Measurements from ENCODE around the gene ASTE1. TPM values are rescaled to one million over a fixed set of nuclear protein-coding genes. Genes with fewer than 3 reads are reported as not detected.

The ASTE1 gene
- total RNA-seq, 1 experiment from 2014 or later = 9.7 TPM

DNA sequence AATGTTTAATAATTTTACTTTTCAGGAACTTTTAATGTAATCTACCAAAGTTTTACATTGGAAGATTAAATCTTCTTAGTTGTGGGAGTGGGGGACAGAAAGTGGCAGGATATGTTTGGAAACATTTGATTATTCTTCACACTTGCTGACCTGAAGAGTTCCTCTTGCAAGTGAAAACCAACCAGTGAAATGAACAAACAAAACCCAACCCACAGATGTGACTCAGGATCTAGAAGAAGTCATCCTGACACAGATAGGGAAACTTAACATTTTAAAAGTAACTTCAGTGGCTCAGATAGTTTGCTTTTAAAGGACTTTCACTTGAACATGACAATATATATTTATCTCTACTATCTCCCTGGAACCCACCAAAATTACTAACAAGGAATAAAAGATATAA lies 55.4 kb downstream of the ASTE1 start:
- Histone ChIP-seq H2AFZ (ENCODE audit: low read length) (no peak overlapping the region), H3K27ac (ENCODE audit: insufficient read length, low read depth, low read length) (no peak overlapping the region), H2BK12ac (ENCODE audit: insufficient read length, low read depth, low read length) (no peak overlapping the region), H3T11ph (ENCODE audit: low read length) (no peak overlapping the region), H3K9ac (ENCODE audit: extremely low read depth, insufficient read length, low read length) (no peak overlapping the region), H2BK120ac (ENCODE audit: low read depth, low read length, poor library complexity, severe bottlenecking) (no peak overlapping the region), H3K9me3 (ENCODE audit: control insufficient read depth, low read depth, low read length) (no peaks in the 10 kb centered on the region), H3K23ac (ENCODE audit: insufficient read length, low read depth, low read length) (no peak overlapping the region), H3K27me3 (ENCODE audit: insufficient read depth, low read length) (no peaks in the 10 kb centered on the region), H4K91ac (ENCODE audit: insufficient read length, low read depth, low read length) (no peak overlapping the region), H4K20me1 (ENCODE audit: control insufficient read depth, insufficient read depth, insufficient read length) (no peaks in the 10 kb centered on the region), H3K4me2 (ENCODE audit: insufficient read depth, insufficient read length, low read length) (no peak overlapping the region), H2BK20ac (ENCODE audit: low read depth, low read length, poor library complexity, severe bottlenecking) (no peak overlapping the region), H3K14ac (ENCODE audit: insufficient read depth, low read length) (no peak overlapping the region), H2BK15ac (ENCODE audit: low read depth, low read length) (no peak overlapping the region), H4K8ac (replicated peaks; ENCODE audit: insufficient read length, low read depth, low read length) (no peak overlapping the region), H3K23me2 (ENCODE audit: insufficient read length, low read depth, low read length, poor library complexity, severe bottlenecking) (no peaks in the 10 kb centered on the region), H3K18ac (ENCODE audit: insufficient read length, low read depth, low read length) (no peak overlapping the region), H3K56ac (ENCODE audit: insufficient read length, low read depth, low read length) (no peak overlapping the region), H3K4ac (ENCODE audit: low read depth, low read length) (no peak overlapping the region), H4K5ac (ENCODE audit: insufficient read length, low read depth, low read length) (no peak overlapping the region), H2BK5ac (ENCODE audit: insufficient read length, low read length) (no peak overlapping the region), H3K4me1 (ENCODE audit: insufficient read depth, low read length) (peaks cover 4% of the 10 kb centered on the region; the same call in 1 of the 2 replicates), H3K79me2 (ENCODE audit: insufficient read depth, low read length) (no peaks in the 10 kb centered on the region), H3K79me1 (ENCODE audit: insufficient read depth, low read depth, low read length, poor library complexity, severe bottlenecking) (no peaks in the 10 kb centered on the region), H2AK5ac (ENCODE audit: insufficient read length, low read length) (no peak overlapping the region)
- Mint-ChIP-seq H3K9me3 (no peaks in the 10 kb centered on the region), H3K4me1 (peaks cover 13 to 25% of the 10 kb centered on the region in 2 experiments), H3K36me3 (ENCODE audit: insufficient read depth in 1 of 3, low read depth in 3 of 3) (peaks cover 25 to 41% (median 36%) of the 10 kb centered on the region in 3 experiments), H3K4me3 (no peak overlapping the region), H3K27me3 (ENCODE audit: low read depth) (no peaks in the 10 kb centered on the region), H3K27ac (no peak overlapping the region)
- TF ChIP-seq, protein P1, sequence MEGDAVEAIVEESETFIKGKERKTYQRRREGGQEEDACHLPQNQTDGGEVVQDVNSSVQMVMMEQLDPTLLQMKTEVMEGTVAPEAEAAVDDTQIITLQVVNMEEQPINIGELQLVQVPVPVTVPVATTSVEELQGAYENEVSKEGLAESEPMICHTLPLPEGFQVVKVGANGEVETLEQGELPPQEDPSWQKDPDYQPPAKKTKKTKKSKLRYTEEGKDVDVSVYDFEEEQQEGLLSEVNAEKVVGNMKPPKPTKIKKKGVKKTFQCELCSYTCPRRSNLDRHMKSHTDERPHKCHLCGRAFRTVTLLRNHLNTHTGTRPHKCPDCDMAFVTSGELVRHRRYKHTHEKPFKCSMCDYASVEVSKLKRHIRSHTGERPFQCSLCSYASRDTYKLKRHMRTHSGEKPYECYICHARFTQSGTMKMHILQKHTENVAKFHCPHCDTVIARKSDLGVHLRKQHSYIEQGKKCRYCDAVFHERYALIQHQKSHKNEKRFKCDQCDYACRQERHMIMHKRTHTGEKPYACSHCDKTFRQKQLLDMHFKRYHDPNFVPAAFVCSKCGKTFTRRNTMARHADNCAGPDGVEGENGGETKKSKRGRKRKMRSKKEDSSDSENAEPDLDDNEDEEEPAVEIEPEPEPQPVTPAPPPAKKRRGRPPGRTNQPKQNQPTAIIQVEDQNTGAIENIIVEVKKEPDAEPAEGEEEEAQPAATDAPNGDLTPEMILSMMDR (conservative IDR thresholded peaks at IDR 0.05) = no peak
- no peak for DNase-seq
